CD4-positive, alpha-beta T cell treated with Interferon gamma for 1 hour (primary cell): ENCODE data around the gene ARHGAP42.
"Not testable (repeated sequence)": the region's sequence is repeated elsewhere in the genome, so short reads cannot be mapped to it uniquely, and the experiment has no call there.

Experiments
- DNase-seq: peaks from one replicate; pipeline ENCODE4 v3.0.0-alpha.2; 2020

ARHGAP42 gene

DNA sequence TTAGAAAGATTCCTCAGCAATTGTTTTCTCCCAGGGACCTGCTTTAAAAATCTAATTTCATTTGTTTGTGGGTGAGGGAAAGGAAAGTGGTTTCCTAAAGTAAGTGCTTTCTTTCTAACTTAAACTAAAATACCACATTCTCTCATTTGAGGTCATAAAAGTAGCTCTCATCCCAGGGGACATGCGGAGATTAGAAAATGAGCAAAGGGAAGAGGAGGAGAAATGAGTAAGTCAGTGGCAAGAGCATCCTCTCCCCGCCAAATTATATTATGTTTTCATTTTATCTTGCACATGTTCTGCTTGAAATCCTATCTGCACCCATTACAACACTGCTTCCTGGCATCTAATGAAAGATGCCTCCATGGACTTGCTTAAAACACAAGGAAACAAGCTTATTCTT, 191.4 kb downstream of the ARHGAP42 start:
- DNase-seq, result no peak

DNA sequence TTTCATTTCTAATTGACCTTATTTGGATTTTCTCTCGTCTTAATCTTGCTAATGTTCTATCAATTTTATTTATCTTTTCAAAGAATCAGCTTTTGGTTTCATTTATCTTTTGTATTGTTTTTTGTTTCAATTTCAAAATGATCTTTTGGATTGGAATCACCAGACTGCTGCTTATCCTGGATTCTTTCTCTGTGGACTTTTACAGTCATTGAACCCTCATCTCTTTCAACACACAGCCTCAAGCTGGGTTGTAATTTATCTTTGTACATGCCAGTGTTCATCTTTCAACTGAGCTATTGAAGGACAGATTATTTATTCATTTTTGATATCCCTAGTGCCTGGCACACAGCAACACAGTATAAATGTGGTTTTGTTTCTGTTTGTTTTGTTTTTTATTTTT, 195.9 kb downstream of the ARHGAP42 start:
- DNase-seq, result no peak

DNA sequence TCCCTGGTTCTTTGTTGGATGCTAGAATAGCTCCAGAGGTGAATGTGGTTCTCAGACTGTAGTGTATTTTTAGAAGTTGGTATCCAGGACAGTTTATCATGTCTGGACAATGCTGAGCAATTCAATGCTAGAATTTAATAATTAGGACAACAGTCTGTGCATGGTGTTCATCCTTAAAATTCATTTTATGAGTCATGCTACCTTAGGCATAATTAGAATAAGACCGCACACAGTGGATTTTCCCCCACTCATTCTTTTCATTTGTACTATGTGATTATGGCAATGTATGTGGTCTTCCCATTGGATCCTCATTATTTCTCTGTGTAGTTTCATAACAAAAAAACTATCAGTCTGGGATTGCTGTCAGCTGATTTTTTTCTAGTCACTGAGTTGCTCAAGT, 196.7 kb downstream of the ARHGAP42 start:
- DNase-seq, result no peak

DNA sequence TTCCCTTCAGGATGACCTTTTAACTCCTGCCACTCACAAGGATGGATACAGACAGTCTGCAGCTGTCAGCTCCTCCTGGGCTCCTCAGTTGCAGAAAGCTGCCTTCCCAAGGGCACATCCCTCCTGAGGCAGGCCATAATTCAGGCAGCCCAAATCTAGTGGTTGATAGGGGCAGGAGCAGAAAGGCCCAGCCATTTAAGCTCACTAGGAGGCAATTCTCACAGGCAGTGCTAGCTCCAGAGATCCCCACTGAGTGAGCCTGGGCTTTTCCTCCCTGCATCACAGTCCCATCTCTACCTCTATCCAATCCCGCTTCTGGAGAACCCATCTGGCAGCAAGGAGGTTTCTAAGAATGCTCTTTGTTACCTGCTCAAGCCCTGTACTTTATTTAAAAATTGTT, 200.6 kb downstream of the ARHGAP42 start:
- DNase-seq, result no peak

DNA sequence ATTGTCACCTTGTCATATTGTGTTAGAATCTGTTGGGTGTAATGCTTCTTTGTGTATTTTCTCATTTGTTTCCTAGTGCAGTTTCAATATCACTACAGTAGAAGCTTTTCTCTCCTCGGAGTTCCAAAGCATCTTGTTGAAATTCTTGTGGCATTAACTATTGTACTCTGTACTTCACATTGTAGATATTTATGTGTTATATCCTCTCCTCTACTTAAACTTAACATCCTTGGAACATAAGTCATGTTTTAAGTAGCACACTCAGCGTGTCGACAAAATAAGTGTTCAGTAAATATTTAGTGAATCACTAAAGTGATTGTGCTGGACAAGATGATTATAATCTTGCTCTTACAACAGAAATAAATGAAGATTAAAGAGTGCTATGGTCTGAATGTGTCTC, 201.7 kb downstream of the ARHGAP42 start:
- no peak for DNase-seq

DNA sequence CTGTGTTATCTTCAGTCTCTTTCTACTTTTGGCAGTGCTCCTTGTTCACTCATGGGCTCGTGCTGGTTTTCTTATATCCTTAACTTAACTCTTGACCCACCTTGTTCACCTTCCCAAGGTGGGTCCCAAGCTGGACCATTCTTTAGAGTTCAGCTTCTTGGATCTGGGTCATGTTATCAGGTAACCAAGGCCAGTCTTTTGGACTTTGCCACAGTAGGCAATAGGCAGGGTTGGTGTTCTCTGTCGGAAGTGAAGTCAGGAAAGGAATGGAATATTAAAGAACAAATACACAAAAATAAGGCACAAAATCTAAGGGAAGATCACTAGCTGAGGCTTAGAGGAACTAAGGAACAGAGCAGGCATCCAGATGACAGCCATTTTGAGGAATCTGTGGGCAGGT, 202.7 kb downstream of the ARHGAP42 start:
- no peak for DNase-seq

DNA sequence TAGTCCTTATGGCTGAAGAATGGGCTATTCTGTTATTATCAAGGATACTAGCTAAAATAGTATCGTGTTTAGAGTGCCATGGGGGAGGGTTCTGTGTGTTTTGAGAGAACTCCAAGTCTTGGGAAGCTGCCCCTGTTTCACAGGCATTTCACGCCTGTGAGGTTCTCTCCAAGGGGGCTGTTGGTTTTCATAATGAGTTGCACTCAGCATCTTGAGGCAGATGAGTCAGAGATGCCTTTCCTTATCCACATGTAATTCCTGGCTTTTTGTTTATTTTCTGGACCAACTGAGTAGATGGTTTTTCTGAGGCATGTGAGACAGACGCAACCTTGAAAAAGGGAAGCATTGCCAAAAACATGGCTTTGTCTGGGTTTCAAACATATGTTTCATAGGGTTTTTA, 203.7 kb downstream of the ARHGAP42 start:
- no peak for DNase-seq

DNA sequence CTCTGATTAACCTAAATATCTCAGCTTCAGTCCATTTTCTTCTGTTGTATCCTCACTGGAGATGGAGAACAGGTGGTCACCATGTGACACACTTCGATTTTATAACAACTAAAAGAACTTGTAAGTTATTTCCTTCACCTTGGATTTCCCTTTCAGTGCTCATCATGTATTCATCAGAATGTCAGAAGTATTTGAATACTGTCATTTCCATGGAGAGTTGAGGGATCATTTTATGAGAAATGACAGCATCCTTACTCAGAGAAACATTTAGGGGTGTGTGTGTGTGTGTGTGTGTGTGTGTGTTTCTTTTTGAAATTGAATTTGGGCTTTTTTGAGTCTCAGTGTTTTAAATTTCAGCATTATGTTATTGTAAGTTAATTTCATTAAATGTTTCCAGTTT, 205.8 kb downstream of the ARHGAP42 start:
- DNase-seq, result no peak

DNA sequence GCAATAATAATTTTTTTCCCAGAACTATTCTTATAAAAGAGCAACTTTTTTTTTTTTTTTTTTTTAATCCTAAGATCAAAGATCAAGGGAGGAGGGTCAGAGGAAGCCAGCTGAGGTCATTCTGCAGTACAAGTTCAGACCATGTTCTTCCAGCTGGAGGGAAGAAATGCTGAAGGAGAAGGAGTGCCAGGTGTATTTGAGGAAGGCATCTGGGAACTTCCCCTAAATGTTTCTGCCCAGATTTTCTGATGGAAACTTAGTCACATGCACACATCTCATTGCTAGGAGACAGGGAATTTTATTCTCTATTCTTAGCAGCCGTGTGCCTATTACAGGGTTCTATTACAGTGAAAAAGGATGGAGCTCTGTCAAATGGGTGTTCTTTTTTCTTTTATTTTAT, 208.4 kb downstream of the ARHGAP42 start:
- no peak for DNase-seq

DNA sequence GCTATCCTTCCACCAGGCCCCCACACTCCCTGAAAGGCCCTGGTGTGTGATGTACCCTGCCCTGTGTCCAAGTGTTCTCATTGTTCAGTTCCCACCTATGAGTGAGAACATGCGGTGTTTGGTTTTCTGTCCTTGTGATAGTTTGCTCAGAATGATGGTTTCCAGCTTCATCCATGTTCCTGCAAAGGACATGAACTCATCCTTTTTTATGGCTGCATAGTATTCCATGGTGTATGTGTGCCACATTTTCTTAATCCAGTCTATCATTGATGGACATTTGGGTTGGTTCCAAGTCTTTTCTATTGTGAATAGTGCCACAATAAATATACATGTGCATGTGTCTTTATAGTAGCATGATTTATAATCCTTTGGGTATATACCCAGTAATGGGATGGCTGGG, 208.9 kb downstream of the ARHGAP42 start:
- DNase-seq, result not testable (repeated sequence)

DNA sequence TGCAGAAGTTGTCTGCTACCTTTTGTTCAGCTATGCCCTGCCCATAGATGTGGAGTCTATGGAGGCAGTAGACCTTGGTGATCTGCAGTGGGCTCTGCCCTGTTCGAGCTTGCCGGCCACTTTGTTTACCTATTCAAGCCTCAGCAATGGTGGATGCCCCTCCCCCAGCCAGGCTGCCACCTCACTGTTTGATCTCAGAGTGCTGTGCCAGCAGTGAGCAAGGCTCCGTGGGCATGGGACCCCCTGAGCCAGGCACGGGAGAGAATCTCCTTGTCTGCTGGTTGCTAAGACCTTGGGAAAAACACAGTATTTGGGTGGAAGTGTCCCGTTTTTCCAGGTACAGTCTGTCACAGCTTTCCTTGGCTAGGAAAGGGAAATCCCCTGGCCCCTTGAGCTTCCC, 214.4 kb downstream of the ARHGAP42 start:
- not testable (repeated sequence) for DNase-seq

DNA sequence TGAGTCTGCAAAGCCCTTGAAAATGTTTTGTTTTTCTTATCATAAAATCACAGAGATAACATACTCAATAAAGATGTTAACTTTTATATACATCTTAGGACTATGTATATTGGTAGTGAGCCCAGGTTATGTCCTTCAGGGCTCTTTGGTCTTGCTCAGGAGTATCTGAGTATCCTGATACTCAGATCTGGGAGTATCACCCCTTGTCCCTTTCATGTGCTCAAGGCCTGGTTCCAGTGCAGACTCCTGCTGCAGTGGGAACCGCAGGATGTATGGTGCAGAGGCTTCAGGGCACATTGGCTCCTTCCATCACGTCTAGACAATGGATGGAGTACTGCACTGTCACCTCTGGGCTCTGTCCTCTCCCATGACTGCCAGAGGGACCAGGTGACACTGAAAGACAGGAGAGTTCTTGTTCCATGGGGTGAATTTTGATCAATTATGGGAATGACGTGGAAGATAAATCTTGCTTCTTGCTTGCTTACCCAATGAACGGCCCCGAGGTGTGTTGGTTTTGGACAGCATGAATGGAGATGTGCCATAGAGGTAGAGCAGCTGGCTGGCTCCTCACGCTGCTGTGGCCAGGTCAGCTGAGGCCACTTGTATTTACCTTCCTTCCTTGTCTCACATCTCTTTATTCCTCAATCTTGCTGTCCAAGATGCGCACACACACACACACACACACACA, 215.5 kb downstream of the ARHGAP42 start:
- no peak for DNase-seq

DNA sequence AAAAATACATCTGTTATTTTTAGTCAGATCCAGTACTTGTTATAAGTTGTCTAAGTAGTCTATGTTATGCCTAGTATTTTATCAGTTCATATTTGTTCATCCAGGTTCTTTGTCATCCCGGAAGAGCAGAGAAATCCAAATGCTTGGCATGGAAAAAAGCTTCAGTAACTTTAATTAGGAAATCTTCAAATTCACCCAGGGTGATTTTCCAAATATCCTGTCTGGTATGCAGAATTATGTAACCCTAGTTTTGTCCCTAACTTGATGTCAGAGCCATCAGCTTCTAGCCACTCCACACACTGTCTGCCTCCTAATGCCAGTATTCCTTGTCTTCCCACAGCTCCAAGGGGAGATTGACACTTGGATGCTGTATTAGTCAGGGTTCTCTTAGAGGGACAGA, 216.2 kb downstream of the ARHGAP42 start:
- DNase-seq, result no peak

DNA sequence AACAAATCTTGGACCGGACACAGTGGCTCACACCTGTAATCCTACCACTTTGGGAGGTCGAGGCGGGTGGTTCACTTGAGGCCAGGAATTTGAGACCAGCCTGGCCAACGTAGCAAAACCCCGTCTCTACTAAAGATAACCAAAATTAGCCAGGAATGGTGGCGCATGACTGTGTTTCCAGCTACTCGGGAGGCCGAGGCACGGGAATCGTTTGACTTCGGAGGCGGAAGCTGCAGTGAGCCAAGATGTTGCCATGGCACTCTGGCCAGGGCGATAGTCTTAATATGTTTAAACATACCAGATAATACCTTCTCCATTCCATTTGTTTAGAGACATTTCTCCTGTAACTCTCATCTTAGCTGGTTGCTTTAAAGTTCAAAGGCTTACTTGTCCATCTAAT, 218.6 kb downstream of the ARHGAP42 start:
- DNase-seq, result no peak

DNA sequence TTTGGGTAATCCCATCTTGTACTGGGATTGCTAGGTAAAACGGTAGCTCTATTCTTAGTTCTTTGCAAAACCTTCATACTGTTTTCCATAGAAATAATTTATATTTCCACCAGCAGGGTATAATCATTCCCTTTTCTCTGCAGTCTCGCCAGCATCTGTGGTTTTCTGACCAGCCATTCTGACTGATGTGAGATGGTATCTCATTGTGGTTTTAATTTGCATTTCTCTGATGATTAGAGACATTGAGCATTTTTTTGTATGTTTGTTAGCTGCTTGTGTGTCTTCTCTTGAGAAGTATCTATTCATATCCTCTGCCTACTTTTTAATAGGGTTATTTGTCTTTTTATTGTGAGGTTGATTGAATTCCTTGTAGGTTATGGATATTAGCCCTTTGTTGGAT, 221.7 kb downstream of the ARHGAP42 start:
- DNase-seq, result no peak

DNA sequence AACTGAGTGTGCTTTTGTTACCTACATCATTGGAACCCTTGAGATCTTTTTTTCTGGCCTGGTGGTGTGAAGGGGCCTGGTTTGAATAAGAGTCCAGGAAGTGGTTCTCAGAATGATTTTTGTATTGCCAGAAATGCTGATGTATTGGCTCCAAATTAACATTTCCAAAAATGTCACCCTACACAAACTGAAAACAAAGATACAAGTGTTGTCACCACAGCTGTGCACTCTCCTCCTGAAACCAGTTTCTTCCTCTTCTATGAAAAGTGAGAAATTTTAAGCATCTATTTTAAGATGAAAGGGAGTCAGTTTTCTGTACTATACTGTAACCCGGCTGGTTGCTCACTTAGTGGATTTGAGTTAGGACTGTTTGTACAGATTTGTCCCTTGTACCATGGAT, 223.7 kb downstream of the ARHGAP42 start:
- DNase-seq, result no peak

DNA sequence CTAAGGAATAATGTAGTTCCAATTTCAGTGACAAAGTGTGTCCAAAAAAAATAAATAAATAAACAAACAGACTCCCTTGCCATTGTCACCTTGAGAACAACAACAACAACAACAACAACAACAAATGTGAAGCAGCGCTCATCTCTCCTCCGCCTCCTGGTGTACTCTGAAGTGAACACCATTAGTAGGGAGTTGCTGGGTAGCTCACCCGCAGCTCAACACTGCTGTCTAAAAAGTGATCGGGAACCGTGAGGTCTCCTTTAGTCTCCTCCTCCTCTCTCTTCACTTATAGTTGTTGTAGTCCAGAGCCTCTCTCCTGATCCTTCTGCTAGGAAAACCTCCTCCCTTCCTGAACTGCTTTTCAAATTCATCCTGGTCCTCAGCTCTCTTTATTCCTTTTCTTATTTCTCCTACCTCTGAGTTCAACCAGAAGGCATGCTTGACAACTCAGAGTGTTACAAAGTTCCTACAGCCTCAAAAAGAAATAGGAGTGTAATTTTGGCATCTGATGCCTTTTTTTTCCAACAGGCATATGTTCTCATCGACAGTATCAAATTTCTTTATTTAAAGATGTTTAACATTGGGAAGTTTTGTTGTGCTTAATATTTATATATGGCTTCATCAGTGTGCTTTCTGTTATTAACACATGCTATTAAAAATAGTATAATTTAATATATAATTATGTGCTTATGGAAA, 227.5 kb downstream of the ARHGAP42 start:
- DNase-seq, result no peak

DNA sequence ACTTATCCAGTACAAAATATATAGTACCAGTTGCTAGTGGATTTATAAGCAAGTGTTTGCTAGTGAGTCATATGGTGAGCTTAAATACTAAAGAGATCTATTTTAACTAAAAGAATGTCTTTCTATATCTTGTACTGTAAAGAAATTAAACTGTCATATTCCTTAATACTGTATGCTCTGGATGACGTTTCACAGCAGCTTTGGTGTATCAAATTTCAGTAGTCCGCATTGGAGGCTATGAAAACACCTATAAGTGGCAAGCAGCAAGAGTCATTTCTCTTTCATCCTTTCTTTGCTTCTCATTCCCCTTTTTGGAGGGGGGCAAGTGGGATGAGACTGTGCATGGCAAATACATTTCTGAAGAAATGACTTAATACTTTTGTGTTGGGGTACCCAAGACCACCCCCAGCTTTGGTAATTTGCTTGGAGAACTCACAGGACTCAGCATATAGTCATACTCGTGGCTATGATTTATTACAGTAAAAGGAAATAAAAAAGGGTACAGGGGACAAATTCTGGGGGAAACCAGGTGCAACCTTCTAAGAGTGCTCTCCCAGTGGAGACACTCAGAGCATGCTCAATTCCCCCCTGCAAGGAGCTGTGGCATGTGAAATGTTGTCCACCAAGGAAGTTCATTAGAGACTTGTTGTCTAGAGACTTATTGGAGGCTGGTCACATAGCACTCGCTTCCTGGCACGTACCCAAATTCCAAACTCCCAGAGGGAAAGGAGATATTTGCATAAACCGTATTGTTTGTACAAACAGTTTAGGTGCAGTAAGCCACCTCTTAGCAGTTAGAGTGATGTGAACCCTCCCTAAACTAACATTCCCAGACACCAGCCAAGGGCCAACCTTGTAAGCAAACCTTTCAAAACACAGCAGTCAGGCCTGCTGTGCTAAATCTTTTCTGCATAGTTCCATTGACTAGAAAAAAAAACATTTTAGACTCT, 231.7 kb downstream of the ARHGAP42 start:
- DNase-seq, result no peak

DNA sequence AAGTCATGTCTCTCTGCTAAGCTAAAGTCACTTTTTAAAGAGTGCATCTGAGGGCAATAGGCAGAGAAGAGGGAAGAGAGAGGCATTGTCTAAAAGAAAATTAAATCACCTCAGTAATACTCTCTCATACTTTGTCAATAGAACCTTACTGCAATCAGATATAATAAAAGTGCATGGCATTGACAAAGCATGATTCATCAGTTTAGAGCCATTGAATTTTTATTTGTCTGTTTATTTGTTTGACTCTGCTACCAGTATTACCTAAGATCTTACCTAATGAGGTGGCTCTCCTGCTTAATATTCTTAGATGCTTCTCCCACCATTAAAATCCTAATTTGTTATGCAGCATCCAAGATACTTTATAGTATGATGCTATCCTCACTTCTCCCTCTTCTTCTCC, 233.5 kb downstream of the ARHGAP42 start:
- no peak for DNase-seq

DNA sequence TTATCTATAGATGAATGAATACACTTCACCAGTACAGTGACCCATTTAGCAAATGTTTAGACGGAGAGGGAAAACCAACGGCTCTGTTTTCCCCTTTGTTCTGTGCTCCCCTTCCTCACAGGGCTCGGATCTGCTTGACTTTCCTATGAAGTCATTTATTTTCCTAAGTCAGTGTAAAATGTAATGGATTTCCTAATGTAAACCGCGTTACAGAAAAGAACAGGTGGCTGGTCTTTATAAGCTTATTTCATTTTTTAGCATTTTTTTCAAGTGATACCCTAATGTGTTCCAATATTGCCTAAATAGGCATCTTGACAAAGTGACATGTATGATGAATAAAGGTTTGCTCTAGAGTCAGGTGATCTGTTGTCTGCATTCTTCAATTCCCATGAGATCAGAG, 235.0 kb downstream of the ARHGAP42 start:
- no peak for DNase-seq

DNA sequence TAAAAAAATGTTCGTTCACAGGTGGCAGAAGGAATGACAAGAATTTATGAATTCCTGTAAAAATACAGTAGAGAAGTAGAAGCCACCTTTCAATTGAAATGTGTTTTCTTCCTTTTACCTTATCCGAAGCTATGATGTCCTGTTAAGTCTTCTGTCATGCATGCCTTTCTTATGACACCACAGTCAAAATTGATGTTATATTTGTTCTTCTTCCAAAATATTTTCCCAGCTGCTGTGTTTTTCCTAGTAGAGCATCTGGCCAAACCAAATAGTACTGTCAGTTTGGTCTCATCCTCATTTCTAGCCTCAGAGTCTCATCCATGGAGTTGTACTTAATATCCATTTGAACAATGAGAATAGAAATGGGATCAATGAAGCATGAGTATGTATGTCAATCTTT, 236.5 kb downstream of the ARHGAP42 start:
- DNase-seq, result no peak

DNA sequence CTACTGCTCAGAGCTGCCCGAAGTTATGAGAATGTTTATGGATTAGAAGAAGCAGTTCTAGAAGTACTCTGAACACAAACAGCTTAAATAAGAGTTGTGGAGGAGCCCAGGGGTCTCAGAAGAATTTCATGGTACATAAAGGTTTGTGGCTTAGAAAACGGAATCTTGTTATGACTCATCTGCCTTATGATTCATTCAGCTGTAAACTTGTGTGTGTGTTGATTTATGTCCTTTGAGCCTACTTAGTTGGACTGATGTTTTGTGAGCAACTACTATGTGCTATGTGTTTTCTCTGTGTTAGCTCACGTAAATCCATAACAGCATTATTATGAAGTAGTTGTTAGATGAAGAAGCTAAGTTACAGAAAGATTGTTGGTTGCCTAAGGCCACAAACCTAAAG, 238.8 kb downstream of the ARHGAP42 start:
- no peak for DNase-seq

DNA sequence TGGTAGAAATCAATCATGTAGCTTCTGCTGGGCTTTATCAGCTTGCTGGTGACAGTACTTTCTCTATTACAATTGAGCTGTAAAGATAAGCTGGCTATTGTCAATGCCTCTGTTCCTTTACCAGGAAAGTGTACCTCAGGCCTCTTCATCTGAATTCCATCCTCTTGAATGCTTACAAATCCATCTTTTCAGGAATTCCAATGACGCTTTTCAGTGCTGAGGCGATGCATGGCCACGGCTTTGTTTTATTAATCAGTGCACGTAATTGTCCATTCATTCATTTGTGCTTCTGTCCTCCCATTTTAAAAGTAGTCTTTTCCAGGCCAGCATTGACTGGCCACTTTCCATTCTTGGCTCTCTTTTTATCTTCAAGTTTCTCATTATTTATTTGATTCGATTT, 240.5 kb downstream of the ARHGAP42 start:
- no peak for DNase-seq

DNA sequence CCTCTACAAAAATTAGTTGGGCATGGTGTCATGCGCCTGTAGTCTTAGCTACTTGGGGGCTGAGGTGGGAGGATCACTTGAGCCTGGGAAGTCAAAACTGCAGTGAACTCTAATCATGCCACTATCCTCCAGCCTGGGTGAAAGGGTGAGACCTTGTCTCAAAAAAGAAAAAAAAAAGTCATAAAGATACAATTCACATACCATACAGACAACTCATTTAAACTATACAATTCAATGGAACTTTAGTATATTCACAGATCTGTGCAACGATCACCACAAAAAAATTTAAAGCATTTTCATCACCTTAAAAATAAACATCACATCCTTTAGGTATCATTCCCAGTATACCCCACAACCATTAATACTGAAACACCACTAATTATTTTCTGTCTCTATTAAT, 241.3 kb downstream of the ARHGAP42 start:
- DNase-seq, result no peak
